IPS DF 6.9 (cell line): ENCODE results near the gene BOC.

ENCODE experiments used
- DNase-seq: peaks from one replicate; pipeline ENCODE4 v3.0.0-alpha.2; 2013; ENCODE audit warnings: low read depth, low spot score
- H3K27ac ChIP-seq: one replicate; pipeline ENCODE4 v1.5.1; 2013; ENCODE audit warnings: low read length, control low read depth
- H3K27me3 ChIP-seq: 2 replicates; pipeline ENCODE4 v1.6.1; 2013; ENCODE audit warnings: mild to moderate bottlenecking, low read length; ENCODE audit not compliant: control insufficient read depth, insufficient read depth
- H3K36me3 ChIP-seq: 2 replicates; pipeline ENCODE4 v1.6.1; 2013; ENCODE audit warnings: low read length; ENCODE audit not compliant: control insufficient read depth, insufficient read depth
- H3K4me1 ChIP-seq: 2 replicates; pipeline ENCODE4 v1.6.1; 2013; ENCODE audit warnings: low read length; ENCODE audit not compliant: control insufficient read depth, insufficient read depth
- H3K4me3 ChIP-seq: 2 replicates; pipeline ENCODE4 v1.5.1; 2013; ENCODE audit warnings: mild to moderate bottlenecking, low read length
- H3K9me3 ChIP-seq: 2 replicates; pipeline ENCODE4 v1.6.1; 2013; ENCODE audit warnings: low read length, inconsistent platforms; ENCODE audit not compliant: control insufficient read depth, insufficient read depth
- WGBS: extraction: QIAGEN DNeasy Blood & Tissue Kit; methylation state at CpG from one replicate; pipeline ENCODE4 v1.1.7; 2013; ENCODE audit warnings: mixed read lengths, missing lambda C conversion rate; ENCODE audit not compliant: insufficient read length, insufficient coverage; 5-methylcytosine and 5-hydroxymethylcytosine counted together

Gene BOC

GRCh38 chr3:113275929-113276750 lies 64.8 kb downstream of the BOC start:
- Histone ChIP-seq H3K36me3 (no peaks in the 10 kb centered on the region; the same call in 1 of the 2 replicates), H3K9me3 (no peaks in the 10 kb centered on the region), H3K27me3 (no peaks in the 10 kb centered on the region), H3K4me3 (no peak overlapping the region), H3K27ac (no peak overlapping the region), H3K4me1 (peaks cover 4% of the 10 kb centered on the region; the same call in 1 of the 2 replicates)
- no CpG with 5 or more reads among the region's 16 CpGs for WGBS
- no peak for DNase-seq

DNA sequence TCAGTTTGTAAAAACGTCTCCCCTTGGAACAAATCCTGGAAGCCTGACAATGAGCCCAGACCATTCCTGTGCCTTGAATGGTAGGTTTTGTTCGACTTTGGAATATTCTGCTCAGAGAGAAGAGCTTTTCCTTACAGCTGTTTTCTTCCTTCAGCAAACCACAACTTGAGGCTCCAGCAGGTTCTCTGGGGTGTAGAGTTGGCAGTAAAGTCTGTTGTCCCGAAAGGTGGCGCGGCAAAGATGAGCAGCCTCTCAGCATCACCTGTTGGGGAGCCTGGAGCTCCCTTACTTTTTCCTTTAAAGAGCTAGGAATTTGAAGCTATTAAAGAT lies 65.4 kb downstream of the BOC start:
- no peak for DNase-seq
- WGBS = no CpG with 5 or more reads among the region's 5 CpGs
- no peaks in the 10 kb centered on the region; the same call in 1 of the 2 replicates for H3K36me3 ChIP-seq
- H3K4me1 ChIP-seq = peaks cover 4% of the 10 kb centered on the region; the same call in 1 of the 2 replicates
- no peaks in the 10 kb centered on the region for H3K27me3 ChIP-seq
- H3K9me3 ChIP-seq = no peaks in the 10 kb centered on the region
- no peak overlapping the region for H3K4me3 ChIP-seq
- no peak overlapping the region for H3K27ac ChIP-seq

DNA sequence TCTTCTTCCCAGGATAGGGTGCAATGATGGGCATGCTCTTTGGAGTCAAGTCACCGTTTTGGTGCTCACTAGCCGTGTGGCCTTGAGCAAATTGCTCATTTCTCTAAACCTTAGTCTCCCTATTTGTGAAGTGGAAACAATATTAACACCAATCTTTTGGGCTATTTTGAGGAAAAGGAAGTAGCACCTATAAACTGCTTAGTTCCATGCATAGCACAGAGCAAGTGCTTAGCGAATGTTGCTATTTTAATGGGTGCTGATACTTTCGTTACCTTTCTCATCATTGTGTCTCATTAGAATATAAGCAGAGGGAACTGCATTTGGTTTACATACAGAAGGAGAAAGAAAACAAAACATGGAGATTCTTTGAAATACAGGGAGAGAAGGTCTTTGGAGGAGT lies 66.1 kb downstream of the BOC start:
- H3K36me3 ChIP-seq = no peaks in the 10 kb centered on the region; the same call in 1 of the 2 replicates
- no peak overlapping the region for H3K27ac ChIP-seq

GRCh38 chr3:113277941-113278598 lies 66.7 kb downstream of the BOC start:
- no CpG with 5 or more reads among the region's 17 CpGs for WGBS
- Histone ChIP-seq H3K9me3 (no peaks in the 10 kb centered on the region), H3K4me1 (peaks cover 4% of the 10 kb centered on the region; the same call in 1 of the 2 replicates), H3K36me3 (no peaks in the 10 kb centered on the region; the same call in 1 of the 2 replicates), H3K27me3 (no peaks in the 10 kb centered on the region), H3K27ac (no peak overlapping the region), H3K4me3 (no peak overlapping the region)
- DNase-seq = no peak

More for the DNA sequence above, 66.1 kb downstream of the BOC start:
- H3K27me3 ChIP-seq = no peaks in the 10 kb centered on the region
- peaks cover 4% of the 10 kb centered on the region; the same call in 1 of the 2 replicates for H3K4me1 ChIP-seq
- no peak for DNase-seq
- WGBS = no CpG with 5 or more reads among the region's 4 CpGs
- no peak overlapping the region for H3K4me3 ChIP-seq
- H3K9me3 ChIP-seq = no peaks in the 10 kb centered on the region

DNA sequence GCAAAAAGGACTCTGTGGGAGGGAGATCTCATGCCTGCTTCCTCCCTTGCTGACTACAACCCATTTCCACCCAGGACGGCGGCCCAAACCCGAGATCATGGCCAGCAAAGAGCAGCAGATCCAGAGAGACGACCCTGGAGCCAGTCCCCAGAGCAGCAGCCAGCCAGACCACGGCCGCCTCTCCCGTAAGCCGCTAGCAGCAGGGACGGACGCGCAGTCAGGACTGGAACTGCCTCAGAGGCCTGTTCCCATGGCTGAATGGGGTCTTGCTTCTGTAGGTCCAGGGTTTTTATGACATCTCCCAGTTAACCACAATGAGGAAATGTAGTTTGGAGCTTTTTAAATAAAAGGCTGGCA lies 67.2 kb downstream of the BOC start:
- Histone ChIP-seq H3K4me3 (no peak overlapping the region), H3K27ac (no peak overlapping the region), H3K9me3 (no peaks in the 10 kb centered on the region), H3K27me3 (no peaks in the 10 kb centered on the region), H3K4me1 (peaks cover 4% of the 10 kb centered on the region; the same call in 1 of the 2 replicates), H3K36me3 (no peaks in the 10 kb centered on the region; the same call in 1 of the 2 replicates)
- DNase-seq = no peak
- no CpG with 5 or more reads among the region's 11 CpGs for WGBS

- H3K27ac ChIP-seq = no peak overlapping the region
- H3K36me3 ChIP-seq = no peaks in the 10 kb centered on the region; the same call in 1 of the 2 replicates
- DNase-seq = no peak
- H3K4me1 ChIP-seq = peaks cover 4% of the 10 kb centered on the region; the same call in 1 of the 2 replicates
- no peaks in the 10 kb centered on the region for H3K27me3 ChIP-seq
- H3K4me3 ChIP-seq = no peak overlapping the region
- no CpG with 5 or more reads among the region's 17 CpGs for WGBS
- H3K9me3 ChIP-seq = no peaks in the 10 kb centered on the region
Measured at GRCh38 chr3:113279686-113280085, 68.3 kb downstream of the BOC start.

- WGBS = no CpG with 5 or more reads among the region's 12 CpGs
Measured at GRCh38 chr3:113283306-113283705, 71.9 kb downstream of the BOC start.

DNA sequence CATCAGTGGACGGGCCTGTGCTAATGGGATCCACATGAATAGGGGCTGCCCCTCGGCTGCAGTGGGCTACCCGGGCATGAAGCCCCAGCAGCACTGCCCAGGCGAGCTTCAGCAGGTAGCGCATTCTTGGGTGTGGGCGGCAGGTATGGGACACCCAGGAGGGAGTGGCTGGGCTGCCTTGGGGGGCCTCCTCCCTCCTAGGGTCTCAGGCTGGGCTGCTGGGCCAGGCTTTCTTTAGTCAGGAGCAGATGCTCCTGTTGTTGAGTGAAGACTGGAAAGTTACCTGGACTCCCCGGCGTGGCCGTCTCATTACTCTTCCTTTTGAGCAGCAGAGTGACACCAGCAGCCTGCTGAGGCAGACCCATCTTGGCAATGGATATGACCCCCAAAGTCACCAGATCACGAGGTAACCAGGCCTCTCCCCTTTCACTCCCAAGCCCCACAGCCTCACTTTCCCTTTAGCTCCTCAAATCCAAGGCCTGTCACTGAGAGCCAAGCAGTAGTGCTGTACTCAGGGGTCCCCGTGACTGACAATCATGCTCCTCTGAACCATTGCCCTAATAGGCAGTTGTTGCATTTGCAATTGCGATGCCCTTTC lies 73.2 kb downstream of the BOC start:
- Histone ChIP-seq H3K4me3 (no peak overlapping the region), H3K4me1 (no peaks in the 10 kb centered on the region), H3K9me3 (no peaks in the 10 kb centered on the region), H3K27me3 (no peaks in the 10 kb centered on the region), H3K27ac (no peak overlapping the region), H3K36me3 (0 out of 2 replicates have a peak, but pooled peaks cover 3% of the 10 kb centered on the region)
- WGBS = no CpG with 5 or more reads among the region's 12 CpGs
- DNase-seq = no peak

More at GRCh38 chr3:113283306-113283705, 71.9 kb downstream of the BOC start:
- no peaks in the 10 kb centered on the region for H3K27me3 ChIP-seq
- H3K4me3 ChIP-seq = no peak overlapping the region
- no peak overlapping the region for H3K27ac ChIP-seq
- H3K4me1 ChIP-seq = peaks cover 4% of the 10 kb centered on the region; the same call in 1 of the 2 replicates
- DNase-seq = no peak
- H3K36me3 ChIP-seq = peaks cover 3% of the 10 kb centered on the region; the same call in 1 of the 2 replicates
- H3K9me3 ChIP-seq = no peaks in the 10 kb centered on the region

DNA sequence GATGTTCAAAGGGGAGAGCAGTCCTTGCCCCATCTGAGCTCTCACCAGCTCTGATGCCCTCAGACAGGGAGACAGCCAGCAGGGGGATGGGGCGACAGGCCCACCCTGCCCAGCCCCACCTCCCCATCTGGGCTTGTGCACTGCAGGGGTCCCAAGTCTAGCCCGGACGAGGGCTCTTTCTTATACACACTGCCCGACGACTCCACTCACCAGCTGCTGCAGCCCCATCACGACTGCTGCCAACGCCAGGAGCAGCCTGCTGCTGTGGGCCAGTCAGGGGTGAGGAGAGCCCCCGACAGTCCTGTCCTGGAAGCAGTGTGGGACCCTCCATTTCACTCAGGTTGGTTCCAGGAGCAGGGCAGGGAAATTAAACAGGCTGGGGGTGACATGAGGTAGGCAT lies 73.9 kb downstream of the BOC start:
- DNase-seq = no peak
- Histone ChIP-seq H3K27me3 (no peaks in the 10 kb centered on the region), H3K36me3 (0 out of 2 replicates have a peak, but pooled peaks cover 3% of the 10 kb centered on the region), H3K4me1 (no peaks in the 10 kb centered on the region), H3K27ac (no peak overlapping the region), H3K9me3 (no peaks in the 10 kb centered on the region), H3K4me3 (no peak overlapping the region)
- no CpG with 5 or more reads among the region's 8 CpGs for WGBS

GRCh38 chr3:113285741-113286140 lies 74.4 kb downstream of the BOC start:
- DNase-seq = no peak

More at GRCh38 chr3:113285741-113286140, 74.4 kb downstream of the BOC start:
- H3K9me3 ChIP-seq = no peaks in the 10 kb centered on the region
- no peaks in the 10 kb centered on the region for H3K4me1 ChIP-seq
- WGBS = no CpG with 5 or more reads among the region's 3 CpGs
- H3K36me3 ChIP-seq = 0 out of 2 replicates have a peak, but pooled peaks cover 3% of the 10 kb centered on the region
- H3K27ac ChIP-seq = no peak overlapping the region
- no peak overlapping the region for H3K4me3 ChIP-seq
- no peaks in the 10 kb centered on the region for H3K27me3 ChIP-seq
